Fibroblast of peridontal ligament (primary cell): ENCODE measurements around the gene PDZK1IP1.
A peak's percentile ranks its signal among the peaks of the same experiment; 100 is the strongest.
"Not testable (repeated sequence)": the region's sequence is repeated elsewhere in the genome, so short reads cannot be mapped to it uniquely, and the experiment has no call there.

ENCODE experiments used
- DNase-seq: peaks from one replicate; pipeline ENCODE4 v3.0.0-alpha.2; 2010; ENCODE audit errors: extremely low read depth

Gene PDZK1IP1

GRCh38 chr1:47181095-47181954, 8.5 kb downstream of the PDZK1IP1 start:
- DNase-seq: no peak

GRCh38 chr1:47180603-47181094, 9.2 kb downstream of the PDZK1IP1 start:
- DNase-seq: no peak

GRCh38 chr1:47179988-47180563, 9.8 kb downstream of the PDZK1IP1 start:
- DNase-seq: no peak

GRCh38 chr1:47179017-47179987, 10.5 kb downstream of the PDZK1IP1 start:
- DNase-seq: peak; percentile 90

GRCh38 chr1:47178654-47179016, 11.2 kb downstream of the PDZK1IP1 start:
- no peak for DNase-seq

- no peak for DNase-seq
Measured at GRCh38 chr1:47178020-47178419, 11.8 kb downstream of the PDZK1IP1 start.

- DNase-seq: peak; percentile 57
Measured at GRCh38 chr1:47175227-47175934, 14.5 kb downstream of the PDZK1IP1 start.

GRCh38 chr1:47174656-47175020, 15.2 kb downstream of the PDZK1IP1 start:
- no peak for DNase-seq

- DNase-seq: no peak
Measured at GRCh38 chr1:47172782-47173181, 17.1 kb downstream of the PDZK1IP1 start.

GRCh38 chr1:47164552-47164951, 25.3 kb downstream of the PDZK1IP1 start:
- no peak for DNase-seq

GRCh38 chr1:47161298-47162040, 28.4 kb downstream of the PDZK1IP1 start:
- DNase-seq: no peak

- DNase-seq: no peak
Measured at GRCh38 chr1:47160716-47161115, 29.1 kb downstream of the PDZK1IP1 start.

GRCh38 chr1:47157957-47158356, 31.9 kb downstream of the PDZK1IP1 start:
- DNase-seq: not testable (repeated sequence)

- DNase-seq: not testable (repeated sequence)
Measured at GRCh38 chr1:47156457-47156856, 33.4 kb downstream of the PDZK1IP1 start.

GRCh38 chr1:47149162-47149561, 40.7 kb downstream of the PDZK1IP1 start:
- not testable (repeated sequence) for DNase-seq

GRCh38 chr1:47147047-47147785, 42.6 kb downstream of the PDZK1IP1 start:
- DNase-seq: no peak

- DNase-seq: not testable (repeated sequence)
Measured at GRCh38 chr1:47146495-47146894, 43.3 kb downstream of the PDZK1IP1 start.

GRCh38 chr1:47143654-47144053, 46.2 kb downstream of the PDZK1IP1 start:
- DNase-seq: not testable (repeated sequence)

GRCh38 chr1:47140358-47140757, 49.5 kb downstream of the PDZK1IP1 start:
- not testable (repeated sequence) for DNase-seq
